Measurements from ENCODE around the gene GLIS1. TPM values are rescaled to one million over a fixed set of nuclear protein-coding genes. Genes with fewer than 3 reads are reported as not detected.

GLIS1 gene
- total and polyA plus RNA-seq, 2 experiments from 2014 or later = 0.26 to 0.31 TPM

- no peak overlapping the region for H3K4me3 ChIP-seq
- no peaks in the 10 kb centered on the region for H3K9me3 Mint-ChIP-seq
- no peaks in the 10 kb centered on the region for H3K36me3 ChIP-seq (ENCODE audit: insufficient read depth)
- DNase-seq (ENCODE audit: low spot score) (no peak), ATAC-seq (no peak)
- H3K36me3 Mint-ChIP-seq (ENCODE audit: low read depth) = no peaks in the 10 kb centered on the region
- H3F3A ChIP-seq (replicated peaks; ENCODE audit: low read depth) = no peaks in the 10 kb centered on the region
- H3K9me2 ChIP-seq (ENCODE audit: insufficient read depth) = no peaks in the 10 kb centered on the region
- H2AFZ ChIP-seq = no peak overlapping the region
- H3K79me2 ChIP-seq (replicated peaks; ENCODE audit: insufficient read depth) = no peaks in the 10 kb centered on the region
- H3K27me3 ChIP-seq (ENCODE audit: insufficient read depth) = no peaks in the 10 kb centered on the region
- no peak overlapping the region for H3K4me2 ChIP-seq
- no peak overlapping the region for H3K4me3 Mint-ChIP-seq
- no peak overlapping the region; the same call in 1 of the 2 replicates for H3K27ac Mint-ChIP-seq
- no peaks in the 10 kb centered on the region for H4K20me1 ChIP-seq (replicated peaks; ENCODE audit: insufficient read depth)
- H3K4me1 Mint-ChIP-seq = peaks cover 16% of the 10 kb centered on the region; the same call in 2 of the 3 replicates
- peaks cover 13% of the 10 kb centered on the region for H3K27me3 Mint-ChIP-seq (ENCODE audit: insufficient read depth, low read depth, poor library complexity)
- peaks cover 7% of the 10 kb centered on the region; the same call in 1 of the 2 replicates for H3K4me1 ChIP-seq (ENCODE audit: insufficient read depth)
- no peak overlapping the region for H3K27ac ChIP-seq (ENCODE audit: low read depth)
- TF ChIP-seq JUNB (IDR thresholded peaks at IDR 0.05; ENCODE audit: unreplicated experiment) (no peak), EZH2 (IDR thresholded peaks at IDR 0.05; ENCODE audit: low read depth, unreplicated experiment) (no peak), POLR2AphosphoS5 (IDR thresholded peaks at IDR 0.05; ENCODE audit: low read depth) (no peak), ZNF331 (CRISPR knock-in tag; IDR thresholded peaks at IDR 0.05; ENCODE audit: low read depth) (no peak), ZNF462 (CRISPR knock-in tag; IDR thresholded peaks at IDR 0.05) (no peak), NANOG (IDR thresholded peaks at IDR 0.05; ENCODE audit: borderline replicate concordance) (no peak), ZNF114 (CRISPR knock-in tag; IDR thresholded peaks at IDR 0.05) (no peak), REST (IDR thresholded peaks at IDR 0.05; ENCODE audit: unreplicated experiment) (no peak), CREB1 (CRISPR knock-in tag; IDR thresholded peaks at IDR 0.05; ENCODE audit: low read depth) (no peak), EZH2phosphoT487 (IDR thresholded peaks at IDR 0.05; ENCODE audit: unreplicated experiment) (no peak), ETS1 (IDR thresholded peaks at IDR 0.05) (no peak), STAT1 (IDR thresholded peaks at IDR 0.05; ENCODE audit: unreplicated experiment) (no peak)
- TF ChIP-seq, protein P1, sequence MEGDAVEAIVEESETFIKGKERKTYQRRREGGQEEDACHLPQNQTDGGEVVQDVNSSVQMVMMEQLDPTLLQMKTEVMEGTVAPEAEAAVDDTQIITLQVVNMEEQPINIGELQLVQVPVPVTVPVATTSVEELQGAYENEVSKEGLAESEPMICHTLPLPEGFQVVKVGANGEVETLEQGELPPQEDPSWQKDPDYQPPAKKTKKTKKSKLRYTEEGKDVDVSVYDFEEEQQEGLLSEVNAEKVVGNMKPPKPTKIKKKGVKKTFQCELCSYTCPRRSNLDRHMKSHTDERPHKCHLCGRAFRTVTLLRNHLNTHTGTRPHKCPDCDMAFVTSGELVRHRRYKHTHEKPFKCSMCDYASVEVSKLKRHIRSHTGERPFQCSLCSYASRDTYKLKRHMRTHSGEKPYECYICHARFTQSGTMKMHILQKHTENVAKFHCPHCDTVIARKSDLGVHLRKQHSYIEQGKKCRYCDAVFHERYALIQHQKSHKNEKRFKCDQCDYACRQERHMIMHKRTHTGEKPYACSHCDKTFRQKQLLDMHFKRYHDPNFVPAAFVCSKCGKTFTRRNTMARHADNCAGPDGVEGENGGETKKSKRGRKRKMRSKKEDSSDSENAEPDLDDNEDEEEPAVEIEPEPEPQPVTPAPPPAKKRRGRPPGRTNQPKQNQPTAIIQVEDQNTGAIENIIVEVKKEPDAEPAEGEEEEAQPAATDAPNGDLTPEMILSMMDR (conservative IDR thresholded peaks at IDR 0.05; ENCODE audit: low read depth in 2 of 2) = no peak
Observed at GRCh38 chr1:53590531-53591515, 148.1 kb downstream of the GLIS1 start.

Data from GM23338 (cell line).